ENCODE data around the gene ASTN2.

DNA sequence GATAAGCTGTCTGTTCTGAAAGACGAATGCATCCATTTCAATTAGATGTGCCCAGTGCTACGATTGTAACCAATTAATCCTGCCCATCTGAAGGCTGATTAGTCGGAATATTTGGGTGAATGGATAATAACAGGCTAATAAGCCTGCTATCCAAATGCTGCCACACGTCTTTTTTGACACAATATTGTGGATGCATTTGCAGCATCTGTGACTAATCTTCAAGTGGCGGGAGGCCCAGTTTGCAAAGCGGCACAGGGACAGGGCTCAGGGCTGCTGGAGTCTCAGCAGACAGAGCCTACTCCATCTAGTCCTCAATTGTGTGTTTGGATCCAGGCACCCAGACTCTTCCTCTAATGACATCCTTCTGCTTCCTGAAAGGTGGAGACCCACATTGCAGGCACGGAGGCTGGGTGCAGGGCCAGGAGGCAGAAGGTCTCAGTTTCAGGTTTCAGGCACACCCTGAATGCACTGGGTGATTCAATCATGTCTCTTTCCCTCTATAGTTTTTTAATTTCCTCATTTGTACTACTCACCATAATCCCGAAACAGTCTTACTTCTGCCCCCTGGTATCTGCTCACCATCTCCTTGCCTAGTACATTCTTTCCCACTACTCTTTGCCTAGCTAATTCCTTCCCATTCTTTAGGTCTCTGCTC, 169.6 kb downstream of the ASTN2 start:
- TF ChIP-seq NFYB (IDR thresholded peaks at IDR 0.05; ENCODE audit: insufficient read depth, low read depth, low read length) (no peak), TBL1XR1 (IDR thresholded peaks at IDR 0.05; ENCODE audit: low read depth, low read length) (no peak), CHD4 (IDR thresholded peaks at IDR 0.05) (no peak), ZNF384 (IDR thresholded peaks at IDR 0.05; ENCODE audit: borderline replicate concordance, low read depth, low read length) (no peak), RELA (IDR thresholded peaks at IDR 0.05; ENCODE audit: borderline replicate concordance, partially characterized antibody) (no peak), RFX5 (IDR thresholded peaks at IDR 0.05; ENCODE audit: low read depth, low read length) (no peak), GABPA (IDR thresholded peaks at IDR 0.05; ENCODE audit: low read depth) (no peak), CREB1 (IDR thresholded peaks at IDR 0.05; ENCODE audit: low read depth) (no peak), POLR2AphosphoS5 (IDR thresholded peaks at IDR 0.05; ENCODE audit: low read length) (no peak), YY1 (IDR thresholded peaks at IDR 0.05; ENCODE audit: low read depth, low read length) (no peak), POLR2A (IDR thresholded peaks at IDR 0.05; ENCODE audit: low read depth, low read length) (no peak), ZBTB33 (IDR thresholded peaks at IDR 0.05) (no peak)
- TF ChIP-seq, protein P1, sequence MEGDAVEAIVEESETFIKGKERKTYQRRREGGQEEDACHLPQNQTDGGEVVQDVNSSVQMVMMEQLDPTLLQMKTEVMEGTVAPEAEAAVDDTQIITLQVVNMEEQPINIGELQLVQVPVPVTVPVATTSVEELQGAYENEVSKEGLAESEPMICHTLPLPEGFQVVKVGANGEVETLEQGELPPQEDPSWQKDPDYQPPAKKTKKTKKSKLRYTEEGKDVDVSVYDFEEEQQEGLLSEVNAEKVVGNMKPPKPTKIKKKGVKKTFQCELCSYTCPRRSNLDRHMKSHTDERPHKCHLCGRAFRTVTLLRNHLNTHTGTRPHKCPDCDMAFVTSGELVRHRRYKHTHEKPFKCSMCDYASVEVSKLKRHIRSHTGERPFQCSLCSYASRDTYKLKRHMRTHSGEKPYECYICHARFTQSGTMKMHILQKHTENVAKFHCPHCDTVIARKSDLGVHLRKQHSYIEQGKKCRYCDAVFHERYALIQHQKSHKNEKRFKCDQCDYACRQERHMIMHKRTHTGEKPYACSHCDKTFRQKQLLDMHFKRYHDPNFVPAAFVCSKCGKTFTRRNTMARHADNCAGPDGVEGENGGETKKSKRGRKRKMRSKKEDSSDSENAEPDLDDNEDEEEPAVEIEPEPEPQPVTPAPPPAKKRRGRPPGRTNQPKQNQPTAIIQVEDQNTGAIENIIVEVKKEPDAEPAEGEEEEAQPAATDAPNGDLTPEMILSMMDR (IDR thresholded peaks at IDR 0.05 in 2 of 3, conservative IDR thresholded peaks at IDR 0.05 in 1 of 3; ENCODE audit: control insufficient read depth in 2 of 3, extremely low read depth in 1 of 3, insufficient read depth in 1 of 3, low read depth in 3 of 3, low read length in 3 of 3): no peak
